IMR-90 (cell line): Measurements from ENCODE around the gene L3MBTL3. TPM values are rescaled to one million over a fixed set of nuclear protein-coding genes. Genes with fewer than 3 reads are reported as not detected.

ENCODE experiments used
- ATAC-seq: fragments of 200-7000 bp; cut with Tn5 transposase; 2 replicates; pipeline ENCODE4 v1.9.1; 2020; ENCODE audit warnings: low read depth, mild to moderate bottlenecking, moderate library complexity
- BruUV-seq: library from RNA; stranded (reverse); fragments of 400-500 nt; replicated peaks from 2 replicates; lab custom pipeline; 2021; lab: Mats Ljungman, UMichigan
- CTCF ChIA-PET: fragments of 300-600 bp; formaldehyde crosslinking; extraction: SDS; loops from one replicate; lab custom pipeline; 2021; ENCODE audit warnings: antibody characterized with exemption; lab: Yijun Ruan, JAX
- POLR2A ChIA-PET: fragments of 300-600 bp; sonication (Branson Sonifier 250); formaldehyde crosslinking; loops from one replicate; lab custom pipeline; 2022; ENCODE audit warnings: antibody characterized with exemption; ENCODE audit not compliant: unreplicated experiment; lab: Charles Lee
- DNase-seq: peaks from one replicate; pipeline ENCODE4 v3.0.0; 2013
- H2AFZ ChIP-seq: replicated peaks from 2 replicates; pipeline ENCODE3; 2013; ENCODE audit warnings: low read length, mild to moderate bottlenecking; ENCODE audit not compliant: poor library complexity
- H2AK5ac ChIP-seq: 2 replicates; pipeline ENCODE4 v1.6.1; 2013; ENCODE audit warnings: low read depth, low read length, inconsistent platforms
- H2AK9ac ChIP-seq: replicated peaks from 2 replicates; pipeline ENCODE3; 2013; ENCODE audit warnings: mild to moderate bottlenecking, low read depth, low read length, moderate library complexity; ENCODE audit not compliant: poor library complexity
- H2BK120ac ChIP-seq: 2 replicates; pipeline ENCODE4 v1.6.1; 2013; ENCODE audit warnings: low read depth, low read length, inconsistent platforms
- H2BK15ac ChIP-seq: 3 replicates; pipeline ENCODE4 v1.6.1; 2013; ENCODE audit warnings: low read depth, low read length, inconsistent platforms
- H2BK20ac ChIP-seq: 2 replicates; pipeline ENCODE4 v1.6.1; 2013; ENCODE audit warnings: low read depth, mild to moderate bottlenecking, inconsistent platforms, low read length, moderate library complexity
- H2BK5ac ChIP-seq: 2 replicates; pipeline ENCODE4 v1.6.1; 2013; ENCODE audit warnings: mild to moderate bottlenecking, low read depth, low read length, inconsistent platforms; ENCODE audit not compliant: poor library complexity, severe bottlenecking
- H3K14ac ChIP-seq: replicated peaks from 2 replicates; pipeline ENCODE4 v1.6.1; 2013; ENCODE audit warnings: low read depth, low read length, inconsistent platforms
- H3K18ac ChIP-seq: 2 replicates; pipeline ENCODE4 v1.6.1; 2013; ENCODE audit warnings: low read depth, low read length, control low read depth
- H3K23ac ChIP-seq: 2 replicates; pipeline ENCODE4 v1.6.1; 2013; ENCODE audit warnings: low read depth, low read length, inconsistent platforms
- H3K27ac ChIP-seq: 2 replicates; pipeline ENCODE4 v1.5.1; 2013; ENCODE audit warnings: mild to moderate bottlenecking, control low read depth, low read length; ENCODE audit not compliant: insufficient read depth
- H3K27me3 ChIP-seq: 2 replicates; pipeline ENCODE4 v1.6.1; 2013; ENCODE audit warnings: low read length; ENCODE audit not compliant: control insufficient read depth, insufficient read depth
- H3K36me3 ChIP-seq: 2 replicates; pipeline ENCODE4 v1.6.1; 2013; ENCODE audit warnings: low read length, mixed read lengths; ENCODE audit not compliant: control insufficient read depth, insufficient read depth
- H3K4ac ChIP-seq: 2 replicates; pipeline ENCODE4 v1.6.1; 2013; ENCODE audit warnings: low read depth, low read length, inconsistent platforms
- H3K4me1 ChIP-seq: 2 replicates; pipeline ENCODE4 v1.6.1; 2013; ENCODE audit warnings: low read length, mixed read lengths; ENCODE audit not compliant: control insufficient read depth, insufficient read depth
- H3K4me2 ChIP-seq: 2 replicates; pipeline ENCODE4 v1.6.1; 2013; ENCODE audit warnings: low read depth, mild to moderate bottlenecking, control low read depth, low read length, moderate library complexity
- H3K4me3 ChIP-seq: 2 replicates; pipeline ENCODE4 v1.5.1; 2013; ENCODE audit warnings: low read depth, mild to moderate bottlenecking, control low read depth, low read length, moderate library complexity; ENCODE audit not compliant: insufficient read depth
- H3K56ac ChIP-seq: 2 replicates; pipeline ENCODE4 v1.6.1; 2013; ENCODE audit warnings: low read length, inconsistent platforms; ENCODE audit not compliant: insufficient read depth; ENCODE audit errors: extremely low read depth
- H3K79me1 ChIP-seq, 2 experiments: 2 replicates each; pipeline ENCODE4 v1.6.1; 2013; ENCODE audit warnings: low read length in 2 of 2, inconsistent platforms in 1 of 2, low read depth in 1 of 2
- H3K9ac ChIP-seq: 2 replicates; pipeline ENCODE4 v1.6.1; 2013; ENCODE audit warnings: low read depth, low read length, control low read depth
- H3K9me1 ChIP-seq: 2 replicates; pipeline ENCODE4 v1.6.1; 2013; ENCODE audit warnings: low read length, inconsistent platforms; ENCODE audit not compliant: insufficient read depth
- H3K9me3 ChIP-seq: 2 replicates; pipeline ENCODE4 v1.6.1; 2013; ENCODE audit warnings: low read length; ENCODE audit not compliant: control insufficient read depth, insufficient read depth
- H4K20me1 ChIP-seq: 2 replicates; pipeline ENCODE4 v1.6.1; 2013; ENCODE audit warnings: low read length, inconsistent platforms; ENCODE audit not compliant: insufficient read depth
- H4K5ac ChIP-seq: 2 replicates; pipeline ENCODE4 v1.6.1; 2013; ENCODE audit warnings: mild to moderate bottlenecking, low read depth, low read length, control low read depth
- H4K8ac ChIP-seq, 2 experiments: 2 replicates each; pipeline ENCODE4 v1.6.1; 2013; ENCODE audit warnings: low read depth in 2 of 2, low read length in 2 of 2, control low read depth in 1 of 2, inconsistent platforms in 1 of 2
- H4K91ac ChIP-seq: 2 replicates; pipeline ENCODE4 v1.6.1; 2013; ENCODE audit warnings: low read depth, low read length, inconsistent platforms; ENCODE audit not compliant: insufficient read depth
- BHLHE40 ChIP-seq: fragments of 150-350 bp; IDR thresholded peaks from 2 replicates; pipeline ENCODE4 v1.6.1; 2016; ENCODE audit warnings: mild to moderate bottlenecking, low read depth, low read length
- MAFK ChIP-seq: IDR thresholded peaks from 2 replicates; pipeline ENCODE4 v1.6.1; 2012; ENCODE audit warnings: low read depth, low read length, improper control_type of control experiment
- MXI1 ChIP-seq: IDR thresholded peaks from 2 replicates; pipeline ENCODE4 v1.6.1; 2012; ENCODE audit warnings: low read depth, mild to moderate bottlenecking, low read length, moderate library complexity, borderline replicate concordance
- RCOR1 ChIP-seq: IDR thresholded peaks from 2 replicates; pipeline ENCODE4 v1.6.1; 2012; ENCODE audit warnings: mild to moderate bottlenecking, low read length, improper control_type of control experiment; ENCODE audit not compliant: insufficient replicate concordance
- WGBS, 2 experiments: methylation state at CpG; one replicate each; pipeline versions ENCODE4 v1.1.5 to v1.1.7; 2013; ENCODE audit warnings: missing lambda C conversion rate in 2 of 2; ENCODE audit not compliant: insufficient read length in 1 of 2; ENCODE audit errors: extremely low coverage in 2 of 2; 5-methylcytosine and 5-hydroxymethylcytosine counted together
- dilution Hi-C: fragments of 300-500 bp; cut with HindIII; formaldehyde crosslinking; loops from one replicate; pipeline ENCODE4 v1.14.3; 2018; ENCODE audit warnings: low sequenced_read_pairs; ENCODE audit not compliant: unreplicated experiment
- in situ Hi-C: fragments of 300-500 bp; cut with MboI; formaldehyde crosslinking; loops from 3 replicates; pipeline ENCODE4 v1.14.3; 2019; ENCODE audit warnings: low sequenced_read_pairs, inconsistent platforms, mixed read lengths
- intact Hi-C: fragments of 100-400 bp; cut with micrococcal nuclease; formaldehyde crosslinking; loops from 2 replicates; pipeline ENCODE4 v1.10.0; 2022
- polyA plus RNA-seq, 3 experiments: library from polyadenylated mRNA; depleted of rRNA; stranded (reverse); fragments of >200 nt; gene quantifications; 2 replicates each; pipeline ENCODE4 v1.2.3, GENCODE V29; 2012; ENCODE audit warnings: low replicate concordance in 1 of 3
- total RNA-seq: library from RNA; depleted of rRNA; stranded (reverse); fragments of >200 nt; gene quantifications from 2 replicates; pipeline ENCODE4 v1.2.3, GENCODE V29; 2012
- TF ChIP-seq, protein P1 (sequence below): conservative IDR thresholded peaks from 2 replicates; pipeline ENCODE4 v1.5.1; 2012; ENCODE audit warnings: mild to moderate bottlenecking, low read depth, low read length, improper control_type of control experiment

L3MBTL3 gene
- total and polyA plus RNA-seq, 2 of the 4 experiments (the other 2 are of a cell fraction): 7.2 to 10.9 TPM

- no peak overlapping the region for H3K14ac ChIP-seq
- TF ChIP-seq MXI1: no peak
- TF ChIP-seq, protein P1, sequence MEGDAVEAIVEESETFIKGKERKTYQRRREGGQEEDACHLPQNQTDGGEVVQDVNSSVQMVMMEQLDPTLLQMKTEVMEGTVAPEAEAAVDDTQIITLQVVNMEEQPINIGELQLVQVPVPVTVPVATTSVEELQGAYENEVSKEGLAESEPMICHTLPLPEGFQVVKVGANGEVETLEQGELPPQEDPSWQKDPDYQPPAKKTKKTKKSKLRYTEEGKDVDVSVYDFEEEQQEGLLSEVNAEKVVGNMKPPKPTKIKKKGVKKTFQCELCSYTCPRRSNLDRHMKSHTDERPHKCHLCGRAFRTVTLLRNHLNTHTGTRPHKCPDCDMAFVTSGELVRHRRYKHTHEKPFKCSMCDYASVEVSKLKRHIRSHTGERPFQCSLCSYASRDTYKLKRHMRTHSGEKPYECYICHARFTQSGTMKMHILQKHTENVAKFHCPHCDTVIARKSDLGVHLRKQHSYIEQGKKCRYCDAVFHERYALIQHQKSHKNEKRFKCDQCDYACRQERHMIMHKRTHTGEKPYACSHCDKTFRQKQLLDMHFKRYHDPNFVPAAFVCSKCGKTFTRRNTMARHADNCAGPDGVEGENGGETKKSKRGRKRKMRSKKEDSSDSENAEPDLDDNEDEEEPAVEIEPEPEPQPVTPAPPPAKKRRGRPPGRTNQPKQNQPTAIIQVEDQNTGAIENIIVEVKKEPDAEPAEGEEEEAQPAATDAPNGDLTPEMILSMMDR: no peak
- TF ChIP-seq RCOR1: no peak
- TF ChIP-seq BHLHE40: no peak
- TF ChIP-seq MAFK: no peak
- no peak overlapping the region for H3K4ac ChIP-seq
- H4K20me1 ChIP-seq: no peaks in the 10 kb centered on the region
- H2AFZ ChIP-seq: no peak overlapping the region
- DNase-seq (no peak), ATAC-seq (no peak)
- in situ Hi-C loops: no loop called here
- no peak overlapping the region for H3K56ac ChIP-seq
- H3K9ac ChIP-seq: no peak overlapping the region
- no peak overlapping the region for H4K91ac ChIP-seq
- no peak overlapping the region for H4K5ac ChIP-seq
- no peak overlapping the region for H4K8ac ChIP-seq
- BruUV-seq: no TSS peak
- no peaks in the 10 kb centered on the region for H3K9me3 ChIP-seq
- intact Hi-C loops: no loop called here
- no peak overlapping the region for H3K18ac ChIP-seq
- no peak overlapping the region for H2BK120ac ChIP-seq
- no peaks in the 10 kb centered on the region for H3K27me3 ChIP-seq
- no peak overlapping the region for H2AK5ac ChIP-seq
- no peak overlapping the region for H3K4me3 ChIP-seq
- H2BK20ac ChIP-seq: no peak overlapping the region
- H3K79me1 ChIP-seq: no peaks in the 10 kb centered on the region
- no peaks in the 10 kb centered on the region for H3K36me3 ChIP-seq
- H3K23ac ChIP-seq: no peak overlapping the region
- no peak overlapping the region for H2AK9ac ChIP-seq
- H3K4me1 ChIP-seq: no peaks in the 10 kb centered on the region
- H3K9me1 ChIP-seq: no peaks in the 10 kb centered on the region
- CTCF ChIA-PET: interaction anchor here (0.7 to 1.6 kb wide), 3 partner anchors 21 to 623 kb away, joined by 3 to 4 read pairs (median 4); no protein-coding TSS in a partner anchor
- dilution Hi-C loops: no loop called here
- H3K27ac ChIP-seq: no peak overlapping the region
- H3K4me2 ChIP-seq: no peak overlapping the region
- WGBS, 2 experiments: 68% methylated on average over 4 of the region's 6 CpGs; no CpG with 5 or more reads in 1 of the 2 experiments
- POLR2A ChIA-PET: no interaction called here
- H2BK5ac ChIP-seq: no peak overlapping the region
- H2BK15ac ChIP-seq: no peak overlapping the region
Observed at GRCh38 chr6:130188207-130188899, 170.0 kb downstream of the L3MBTL3 start.
